GM21381 (cell line): ENCODE results near the gene OVCH2.
"Not testable (repeated sequence)": the region's sequence is repeated elsewhere in the genome, so short reads cannot be mapped to it uniquely, and the experiment has no call there.

Source experiments
- ATAC-seq: cut with Tn5 transposase; IDR thresholded peaks from one replicate; pipeline ENCODE4 v1.9.1; 2021; ENCODE audit warnings: mild to moderate bottlenecking, moderate library complexity; ENCODE audit not compliant: unreplicated experiment

The OVCH2 gene

DNA sequence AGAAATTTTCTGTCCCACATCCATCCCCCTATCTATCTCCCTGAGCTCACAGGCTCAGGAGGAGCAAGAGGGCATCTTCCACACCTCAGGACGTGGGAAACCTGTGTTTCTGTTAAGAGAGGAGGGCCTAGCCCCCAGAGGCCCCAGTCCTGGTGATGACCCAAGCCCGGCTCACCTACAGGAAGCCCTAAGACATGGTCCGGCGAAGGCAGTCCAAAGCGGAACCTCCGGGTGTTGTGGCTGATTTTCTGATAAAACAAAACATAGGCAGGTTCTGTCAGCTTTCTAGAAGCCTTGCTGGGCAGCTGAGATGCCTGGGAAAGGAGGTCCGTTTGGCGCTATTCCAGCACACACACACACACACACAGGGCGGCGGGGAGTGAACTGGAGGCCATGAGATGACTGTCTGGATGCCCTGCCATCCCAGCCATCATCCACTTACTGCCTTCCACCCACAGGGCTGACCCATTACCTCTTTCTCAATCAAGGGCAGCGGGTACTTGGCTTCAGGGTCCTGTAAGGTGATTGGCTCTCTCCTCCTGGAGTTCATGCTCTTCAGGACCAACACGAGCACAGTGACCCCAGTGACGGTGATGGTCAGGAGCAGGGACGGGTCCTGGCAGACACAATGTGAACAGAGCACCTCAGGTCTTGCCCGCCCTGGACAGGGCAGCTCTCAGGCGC lies 33.9 kb downstream of the OVCH2 start:
- no peak for ATAC-seq

DNA sequence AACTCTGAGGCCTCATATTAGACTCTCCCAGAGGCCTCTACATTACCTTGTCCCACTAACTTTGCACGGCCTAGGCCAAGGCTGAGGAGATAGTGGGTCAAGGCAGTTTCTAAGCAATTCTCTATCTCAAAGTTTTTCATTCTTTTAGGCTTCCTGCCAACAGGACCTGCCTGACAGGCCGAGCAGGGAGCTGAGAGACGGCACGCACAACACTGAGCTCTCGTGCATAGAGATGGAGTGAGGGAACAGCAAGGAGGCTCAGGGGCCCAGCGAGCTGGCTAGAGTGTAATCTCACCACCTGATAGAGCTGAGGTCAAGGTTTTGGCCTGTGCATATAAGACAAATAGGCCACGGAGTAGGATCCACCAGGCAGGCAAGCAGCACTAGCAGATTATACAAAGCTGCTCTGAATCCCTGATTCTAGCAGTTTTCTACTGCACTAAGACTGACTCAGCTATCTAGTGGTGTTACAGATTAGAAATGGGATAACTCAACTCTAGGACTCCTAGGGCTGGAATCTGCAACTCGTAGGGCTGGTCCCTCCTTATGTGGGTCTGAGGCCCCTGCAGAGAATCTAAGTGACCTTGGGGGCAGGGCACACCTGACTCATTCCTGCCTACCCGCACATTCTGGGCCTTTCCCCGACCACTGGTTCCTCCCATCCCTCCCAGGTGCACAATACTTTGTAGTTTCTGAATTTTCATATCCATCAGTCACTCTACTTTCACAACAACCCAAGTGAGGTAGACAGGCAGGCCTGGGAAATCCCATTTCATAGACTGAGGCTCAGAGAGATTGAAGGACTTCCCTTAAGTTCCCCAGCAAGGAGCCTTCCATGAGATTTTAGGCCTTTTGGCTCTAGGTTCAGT lies 34.7 kb downstream of the OVCH2 start:
- peak; percentile 51 for ATAC-seq

DNA sequence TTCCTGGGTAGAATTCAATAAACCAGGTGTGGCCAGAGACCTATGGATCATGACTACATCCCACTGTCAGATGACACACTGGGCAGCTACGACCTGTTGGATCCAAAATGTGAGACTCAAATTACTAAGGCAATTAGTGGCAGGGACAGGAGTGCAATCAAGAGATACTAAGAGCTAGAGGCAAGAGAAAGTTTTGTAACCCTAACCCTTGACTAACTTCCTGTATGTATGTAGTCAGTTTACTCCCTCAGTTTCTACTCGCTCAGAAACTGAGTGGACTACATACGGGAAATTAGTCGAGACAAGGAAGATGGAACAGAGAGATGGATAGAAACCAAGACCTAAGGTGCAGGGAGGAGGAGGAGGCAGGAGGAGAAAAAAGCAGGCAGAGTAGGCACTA lies 35.6 kb downstream of the OVCH2 start:
- ATAC-seq = no peak

DNA sequence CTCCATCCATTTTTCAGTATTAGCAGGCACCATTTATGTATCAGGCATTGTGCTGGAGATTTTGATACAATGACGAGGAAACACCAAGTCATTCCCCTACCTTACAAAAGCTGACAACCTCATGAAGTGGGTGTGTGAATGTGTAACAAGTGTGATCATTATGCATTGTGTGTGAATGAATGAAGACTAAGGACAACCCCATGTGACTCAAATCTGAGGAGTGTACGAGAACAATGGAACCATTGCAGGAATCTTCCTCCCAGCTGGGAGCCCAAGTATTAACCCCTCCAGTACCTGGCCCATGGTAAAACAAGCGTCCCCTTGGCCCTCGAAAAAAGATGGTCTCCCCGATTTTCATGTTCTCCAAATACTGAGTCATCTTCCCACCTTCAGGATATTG lies 37.4 kb downstream of the OVCH2 start:
- ATAC-seq = no peak

- no peak for ATAC-seq
Measured at GRCh38 chr11:7668464-7668863, 37.8 kb downstream of the OVCH2 start.

- ATAC-seq = no peak
Measured at GRCh38 chr11:7667460-7667859, 38.8 kb downstream of the OVCH2 start.

DNA sequence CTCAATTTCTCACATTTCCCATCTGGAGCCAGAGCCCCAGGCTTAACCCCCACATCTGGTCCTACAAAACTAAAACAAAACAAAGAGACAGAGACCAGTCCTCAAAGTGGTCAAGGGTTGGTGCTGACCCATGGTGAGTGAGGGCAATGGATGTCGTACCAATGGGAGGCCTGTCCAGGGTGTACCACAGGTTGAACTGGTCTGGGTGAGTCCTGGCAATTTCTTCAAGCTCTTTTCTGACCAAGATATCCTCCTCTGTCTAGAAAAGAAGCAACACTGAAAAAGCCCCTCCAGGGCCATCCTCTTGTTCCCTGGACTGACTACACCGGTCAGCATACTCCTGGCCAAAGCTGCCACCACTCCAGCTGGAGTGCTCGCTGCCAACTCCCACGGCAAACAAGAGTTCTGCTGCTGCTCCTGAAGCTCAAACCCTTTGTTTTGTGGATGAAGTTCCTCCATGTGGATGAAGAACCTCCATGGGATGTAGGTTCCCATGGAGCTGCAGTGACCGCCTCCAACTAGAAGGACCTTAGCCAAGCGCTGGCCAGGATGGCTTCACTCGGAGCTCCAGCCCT lies 39.9 kb downstream of the OVCH2 start:
- no peak for ATAC-seq

- ATAC-seq = peak; percentile 98
Measured at GRCh38 chr11:7665473-7666291, 40.6 kb downstream of the OVCH2 start.

DNA sequence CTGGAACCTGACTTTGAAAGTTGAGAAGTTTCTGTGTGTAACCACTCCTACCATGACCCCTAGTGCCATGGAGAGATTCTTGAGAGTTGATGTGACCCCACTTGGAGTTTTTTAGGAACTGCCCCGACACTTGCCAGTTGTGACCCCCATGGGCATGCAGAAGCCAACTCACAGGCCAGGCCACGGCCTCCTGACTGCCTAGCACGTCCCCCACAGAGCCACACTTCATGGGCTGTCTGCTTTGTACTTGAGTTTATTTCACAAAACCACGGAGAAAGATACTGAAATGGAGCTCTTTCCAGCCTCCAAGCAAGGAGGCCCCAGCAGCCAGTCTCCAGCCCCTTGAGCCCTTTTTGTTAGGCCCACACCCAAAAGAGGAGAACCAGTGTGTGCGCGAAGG lies 41.4 kb downstream of the OVCH2 start:
- ATAC-seq = no peak

GRCh38 chr11:7663531-7663930 lies 42.7 kb downstream of the OVCH2 start:
- ATAC-seq = not testable (repeated sequence)

- no peak for ATAC-seq
Measured at GRCh38 chr11:7657306-7658025, 48.8 kb downstream of the OVCH2 start.

DNA sequence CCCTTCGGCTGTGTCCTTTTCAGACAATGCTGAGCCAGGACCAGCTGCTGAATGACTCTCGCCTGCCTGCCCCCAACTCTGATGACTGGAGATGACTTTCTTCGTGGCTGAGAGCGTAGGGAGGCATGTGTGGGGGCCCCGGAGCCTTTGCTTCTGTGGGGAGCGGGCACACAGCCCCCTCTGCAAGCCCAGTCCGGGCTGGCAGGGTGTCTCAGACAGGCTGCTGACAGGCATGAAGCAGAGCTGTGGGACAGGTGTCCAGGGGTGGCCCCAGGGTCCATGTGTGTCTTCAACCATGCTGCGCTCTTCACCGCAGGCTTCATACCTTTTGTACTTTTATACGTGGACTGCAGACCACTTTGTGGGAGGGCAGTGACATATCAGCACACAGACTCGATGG lies 49.6 kb downstream of the OVCH2 start:
- no peak for ATAC-seq

DNA sequence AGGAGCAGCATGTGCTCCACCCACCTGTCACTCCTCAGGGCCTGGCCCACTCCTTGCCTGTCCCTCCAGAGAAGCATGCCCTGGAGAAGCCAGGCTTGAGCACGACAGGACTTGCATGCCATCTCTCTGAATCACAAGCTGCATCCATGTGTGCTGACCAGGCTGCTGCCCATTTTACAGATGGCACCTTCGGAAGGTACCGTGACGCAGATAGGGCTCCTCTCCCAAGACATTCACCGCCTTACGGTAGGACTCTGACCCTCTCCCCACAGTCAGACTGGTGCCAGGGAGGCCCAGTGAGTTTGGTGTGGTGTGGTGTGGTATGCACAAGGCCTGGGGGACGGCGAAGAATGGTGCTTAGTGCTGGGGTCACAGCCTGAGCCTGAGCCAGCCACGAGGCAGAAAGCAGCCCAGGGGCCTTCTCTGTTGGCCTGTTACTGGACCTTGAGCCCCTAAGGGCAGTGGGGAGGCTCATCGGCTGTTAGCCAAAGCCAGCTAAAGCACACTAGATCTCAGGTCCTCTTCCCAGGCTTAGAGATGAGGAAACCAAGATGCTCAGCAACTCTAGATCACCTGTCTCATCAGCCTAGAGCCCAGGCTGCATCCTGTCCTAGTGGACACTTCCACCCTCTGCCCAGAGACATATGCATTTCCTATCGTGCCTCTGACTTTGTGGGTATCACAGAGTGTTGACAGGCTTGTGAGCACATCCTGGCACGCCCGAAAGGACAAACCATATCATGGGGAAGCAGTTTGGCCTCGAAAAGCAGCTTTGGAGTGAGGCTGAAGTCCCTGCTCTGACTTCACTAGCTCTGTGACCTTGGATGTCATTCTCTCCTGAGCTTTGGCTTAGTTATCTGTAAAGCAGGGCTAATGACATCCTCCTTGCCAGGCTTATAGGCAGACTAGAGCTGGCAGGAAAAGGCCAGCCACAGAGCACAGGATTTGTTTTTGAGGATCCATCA lies 50.7 kb downstream of the OVCH2 start:
- no peak for ATAC-seq

DNA sequence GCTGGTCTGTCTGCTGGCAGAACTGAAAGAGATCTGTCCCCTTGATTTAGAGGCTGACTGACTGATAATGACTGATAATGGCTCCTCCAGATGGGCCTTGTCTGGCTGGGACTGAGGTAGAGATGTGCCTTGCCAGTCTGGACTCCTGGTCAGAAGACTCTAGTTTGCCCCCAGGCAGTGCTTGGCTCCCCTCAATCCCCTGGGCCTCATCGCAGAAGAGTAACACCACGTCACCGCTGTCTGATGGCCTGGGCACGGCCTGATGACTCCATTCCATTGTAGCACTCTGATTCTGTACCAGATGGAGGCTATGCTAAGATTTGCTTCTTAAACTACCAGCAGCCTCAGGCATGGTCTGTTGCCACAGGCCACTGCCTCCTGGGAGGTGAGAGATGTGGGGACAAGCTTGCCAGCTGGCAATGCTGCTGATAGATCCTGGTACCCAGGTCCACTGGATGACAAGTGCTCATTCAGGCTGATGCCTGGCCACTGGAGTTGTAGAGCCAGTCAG lies 52.0 kb downstream of the OVCH2 start:
- ATAC-seq = no peak

GRCh38 chr11:7651700-7652099 lies 54.6 kb downstream of the OVCH2 start:
- no peak for ATAC-seq

DNA sequence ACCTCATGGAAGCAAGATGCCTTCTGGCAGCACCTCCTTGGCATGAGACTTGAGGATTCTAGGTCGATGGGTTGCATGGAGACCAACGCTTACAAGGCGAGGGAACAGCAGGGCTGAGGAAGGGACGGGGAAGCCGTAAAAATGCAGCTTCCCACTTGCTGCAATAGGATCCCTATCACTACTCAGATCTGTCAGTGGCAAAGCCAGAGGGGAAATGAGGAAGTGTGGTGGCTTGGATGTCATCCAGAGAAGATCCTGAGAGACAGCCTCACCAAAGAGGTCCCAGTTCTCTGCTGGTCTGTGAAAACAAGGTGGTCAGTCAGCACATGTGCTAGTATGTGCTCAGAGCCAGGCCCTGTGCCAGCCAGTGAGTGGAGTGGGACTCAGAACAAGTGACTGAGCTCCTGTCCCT lies 55.1 kb downstream of the OVCH2 start:
- ATAC-seq = no peak

DNA sequence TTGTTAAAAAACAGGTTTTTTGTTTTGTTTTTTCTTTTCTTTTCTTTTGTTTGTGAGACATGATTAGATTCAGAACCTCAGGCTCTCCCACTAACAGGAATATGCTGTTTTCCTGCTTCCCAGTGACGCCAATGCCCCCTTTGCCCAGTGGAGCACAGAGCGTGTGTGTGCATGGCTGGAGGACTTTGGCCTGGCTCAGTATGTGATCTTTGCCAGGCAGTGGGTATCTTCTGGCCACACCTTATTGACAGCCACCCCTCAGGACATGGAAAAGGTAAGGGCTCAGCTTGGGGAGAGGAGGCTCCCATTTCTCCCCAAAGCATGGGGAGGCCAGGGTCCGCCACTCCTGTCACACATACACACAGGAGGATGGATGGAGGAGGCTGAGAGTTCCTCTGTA lies 58.0 kb downstream of the OVCH2 start:
- no peak for ATAC-seq

DNA sequence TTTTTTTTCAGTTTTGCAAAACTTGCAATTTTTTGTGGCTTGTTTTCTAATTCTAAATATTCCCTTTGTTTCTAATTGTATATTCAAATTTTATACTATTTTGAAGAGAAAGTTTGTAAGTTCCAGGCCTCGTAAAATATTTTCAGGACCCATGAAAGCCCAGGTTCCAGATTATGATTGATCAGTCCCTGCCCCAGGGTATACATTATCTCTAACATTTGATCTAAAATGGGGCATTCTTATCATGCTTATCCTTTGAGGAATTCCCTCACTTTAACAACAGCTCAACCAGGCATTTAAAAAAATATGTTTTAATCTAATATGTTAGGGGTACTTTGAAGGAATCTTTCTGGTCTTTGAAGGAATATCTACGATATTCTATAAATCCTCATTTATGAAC lies 59.4 kb downstream of the OVCH2 start:
- ATAC-seq = no peak

GRCh38 chr11:7645206-7645605 lies 61.1 kb downstream of the OVCH2 start:
- ATAC-seq = no peak
